GM12878 (cell line): ENCODE data around the gene NECTIN2.
"Not testable (repeated sequence)": the region's sequence is repeated elsewhere in the genome, so short reads cannot be mapped to it uniquely, and the experiment has no call there.

Experiments used
- CEBPZ ChIP-seq: fragments of 150-350 bp; IDR thresholded peaks from 2 replicates; pipeline ENCODE4 v1.6.1; 2016; ENCODE audit warnings: low read depth, low read length
- CTCF ChIP-seq, 3 experiments: IDR thresholded peaks in 2 of 3; conservative IDR thresholded peaks in 1 of 3; 2 replicates each; pipeline ENCODE4 v1.5.1; 2011; ENCODE audit warnings: low read depth in 3 of 3, low read length in 3 of 3, mild to moderate bottlenecking in 3 of 3, control low read depth in 2 of 3, moderate library complexity in 2 of 3, inconsistent platforms in 1 of 3, mixed read lengths in 1 of 3; ENCODE audit not compliant: control insufficient read depth in 2 of 3, insufficient read depth in 1 of 3; ENCODE audit errors: extremely low read depth in 1 of 3
- FOXK2 ChIP-seq: fragments of 450-650 bp; IDR thresholded peaks from 2 replicates; pipeline ENCODE4 v1.6.1; 2017; ENCODE audit warnings: mild to moderate bottlenecking, moderate library complexity
- GABPA ChIP-seq: IDR thresholded peaks from 2 replicates; pipeline ENCODE4 v1.6.1; 2014; ENCODE audit warnings: antibody characterized with exemption, low read depth, mild to moderate bottlenecking, inconsistent platforms
- IRF3 ChIP-seq: fragments of 450-650 bp; IDR thresholded peaks from 2 replicates; pipeline ENCODE4 v1.6.1; 2014; ENCODE audit warnings: mild to moderate bottlenecking
- NFXL1 ChIP-seq: fragments of 450-650 bp; IDR thresholded peaks from 2 replicates; pipeline ENCODE4 v1.6.1; 2017; ENCODE audit warnings: antibody characterized with exemption, mild to moderate bottlenecking, borderline replicate concordance
- PRDM15 ChIP-seq: fragments of 450-650 bp; formaldehyde crosslinking; IDR thresholded peaks from 2 replicates; pipeline ENCODE4 v1.4.0; 2020; ENCODE audit warnings: mild to moderate bottlenecking, moderate library complexity
- RELB ChIP-seq: fragments of 450-650 bp; IDR thresholded peaks from 2 replicates; pipeline ENCODE4 v1.6.1; 2017; ENCODE audit warnings: low read depth, mild to moderate bottlenecking, moderate library complexity
- SRF ChIP-seq, 2 experiments: IDR thresholded peaks; 2 replicates each; pipeline ENCODE4 v1.6.1; 2011; ENCODE audit warnings: low read depth in 2 of 2, low read length in 2 of 2, mild to moderate bottlenecking in 1 of 2, moderate library complexity in 1 of 2
- STAT3 ChIP-seq: IDR thresholded peaks from 2 replicates; pipeline ENCODE4 v1.6.1; 2011; ENCODE audit warnings: low read depth, low read length, improper control_type of control experiment
- TCF7 ChIP-seq: IDR thresholded peaks from 2 replicates; pipeline ENCODE4 v1.6.1; 2014; ENCODE audit warnings: antibody characterized with exemption, borderline replicate concordance
- ZBTB40 ChIP-seq: fragments of 450-650 bp; IDR thresholded peaks from 2 replicates; pipeline ENCODE4 v1.6.1; 2016; ENCODE audit warnings: mild to moderate bottlenecking, moderate library complexity, borderline replicate concordance
- ZNF207 ChIP-seq: fragments of 450-650 bp; IDR thresholded peaks from 2 replicates; pipeline ENCODE4 v1.6.1; 2014; ENCODE audit warnings: antibody characterized with exemption, mild to moderate bottlenecking, borderline replicate concordance
- ZNF274 ChIP-seq: IDR thresholded peaks from one replicate; pipeline ENCODE4 v1.8.0; 2011; ENCODE audit not compliant: insufficient read length, insufficient read depth

- TF ChIP-seq CEBPZ; IRF3; CTCF (IDR thresholded peaks at IDR 0.05 in 2 of 3, conservative IDR thresholded peaks at IDR 0.05 in 1 of 3; ENCODE audit: control insufficient read depth in 2 of 3, extremely low read depth in 1 of 3, insufficient read depth in 1 of 3, low read depth in 3 of 3, low read length in 3 of 3); RELB; TCF7; ZNF207; STAT3; FOXK2; ZNF274; GABPA; NFXL1; PRDM15; SRF (IDR thresholded peaks at IDR 0.05; ENCODE audit: low read depth in 2 of 2, low read length in 2 of 2); ZBTB40: not testable (repeated sequence)
These were observed 11.7 kb upstream of the NECTIN2 start for GRCh38 chr19:44834399-44834798.
